ENCODE results near the gene TSPAN6.

The TSPAN6 gene

GRCh38 chrX:100647095-100647494, 10.5 kb upstream of the TSPAN6 start:
- no peak for DNase-seq

- DNase-seq, result no peak
These were observed 8.5 kb upstream of the TSPAN6 start for GRCh38 chrX:100645106-100645505.

DNA sequence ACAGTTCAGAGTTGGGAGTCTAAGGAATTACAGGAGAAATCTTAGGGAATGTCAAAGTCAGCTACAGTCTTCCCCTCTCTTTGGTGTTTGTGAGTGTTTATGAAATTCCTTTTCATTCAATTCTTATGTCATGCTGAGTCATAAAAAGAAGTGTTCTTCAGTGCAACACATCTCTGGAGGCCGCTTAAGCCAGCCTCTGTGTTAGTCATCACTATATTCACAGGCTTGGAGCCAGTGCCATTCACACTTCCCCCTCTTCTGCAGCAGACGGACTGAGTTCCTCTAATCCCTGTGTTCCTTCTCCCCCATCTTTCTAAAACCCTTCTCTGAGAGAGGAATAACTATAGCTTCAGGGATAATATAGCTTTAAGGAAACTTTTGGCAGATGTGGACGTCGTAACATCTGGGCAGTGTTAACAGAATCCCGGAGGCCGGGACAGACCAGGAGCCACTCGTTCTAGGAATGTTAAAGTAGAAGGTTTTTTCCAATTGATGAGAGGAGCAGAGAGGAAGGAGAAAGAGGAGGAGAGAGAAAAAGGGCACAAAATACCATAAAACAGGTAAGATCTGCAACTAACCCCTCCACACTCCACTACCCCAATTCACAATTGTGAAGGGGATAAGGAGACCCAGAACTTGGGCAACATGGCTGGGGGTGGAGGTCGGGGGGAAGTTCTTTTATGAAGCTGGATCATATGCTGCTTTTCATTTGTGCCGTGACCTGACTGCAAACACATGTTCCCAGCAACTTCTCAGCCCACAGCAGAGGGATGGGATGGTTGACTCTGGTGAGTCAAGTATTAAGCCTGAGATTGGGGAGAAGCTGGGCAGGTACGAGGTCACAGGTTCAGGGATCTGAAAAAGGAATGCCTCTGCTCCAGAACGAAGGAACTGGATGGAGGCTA, 7.6 kb upstream of the TSPAN6 start, which contains the start of gene SRPX2:
TSS of gene SRPX2 (plus strand) at position 244 of the 905 bp plus-strand sequence. CDS start 2,124 bp downstream, outside the sequence.
- no peak for DNase-seq

DNA sequence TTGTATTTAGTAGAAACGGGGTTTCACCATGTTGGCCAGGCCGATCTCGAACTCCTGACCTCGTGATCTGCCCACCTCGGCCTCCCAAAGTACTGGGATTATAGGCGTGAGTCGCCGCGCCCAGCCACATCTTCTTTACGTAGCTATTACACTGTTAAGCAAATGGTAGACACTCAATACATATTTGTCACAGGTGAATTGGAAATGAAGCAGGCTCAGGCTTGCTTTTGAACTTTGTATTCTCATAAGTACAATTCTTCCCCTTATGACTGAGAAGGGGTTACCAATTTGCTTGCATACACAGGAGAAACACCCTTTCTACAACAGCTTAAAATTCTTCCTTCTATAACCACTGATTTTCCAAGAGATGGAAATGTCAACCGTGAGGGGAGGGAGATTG, 6.6 kb upstream of the TSPAN6 start:
- no peak for DNase-seq

- DNase-seq, result no peak
These were observed 5.7 kb upstream of the TSPAN6 start for GRCh38 chrX:100642290-100642689.

DNA sequence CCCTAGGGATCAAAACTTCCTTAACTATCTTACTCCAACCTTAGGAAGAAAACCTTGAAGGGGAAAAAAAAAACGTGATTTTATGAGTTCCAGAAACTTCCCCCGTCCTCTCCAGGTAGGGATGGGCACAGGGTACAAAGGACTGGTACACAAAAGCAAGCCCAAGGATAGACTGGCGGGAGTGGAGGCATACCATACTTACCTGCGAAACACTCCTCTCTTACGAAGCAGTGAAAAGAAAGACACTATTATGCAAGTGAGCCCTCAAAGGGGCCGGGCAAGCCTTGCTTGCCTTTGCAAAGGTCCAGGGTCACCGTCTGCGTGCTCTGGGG, 651 bp downstream of the TSPAN6 start:
- DNase-seq, result no peak

- no peak for DNase-seq
These were observed 1.6 kb downstream of the TSPAN6 start for GRCh38 chrX:100635040-100635439.

GRCh38 chrX:100625985-100626491, 10.6 kb downstream of the TSPAN6 start:
- DNase-seq, result no peak

DNA sequence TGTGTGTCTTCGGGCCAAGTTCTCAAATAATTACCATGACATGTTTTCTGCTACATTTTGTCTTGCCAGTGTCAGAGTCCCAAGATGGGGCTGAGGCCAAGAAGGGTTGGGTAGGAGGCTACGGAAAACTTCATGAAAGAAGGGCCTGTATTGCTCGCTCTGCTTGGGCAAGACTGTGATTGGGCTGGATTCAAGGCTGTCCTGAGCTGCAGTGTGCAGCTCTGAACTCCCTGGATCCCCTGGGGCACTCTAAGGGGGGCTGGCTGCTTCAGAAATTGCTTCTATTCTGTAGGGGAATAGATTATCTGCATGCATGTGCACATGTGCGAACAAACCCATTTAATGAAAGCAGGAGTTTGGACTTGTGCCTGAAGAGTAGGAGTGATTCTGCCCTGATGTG, 13.6 kb downstream of the TSPAN6 start:
- no peak for DNase-seq

GRCh38 chrX:100615005-100615404, 21.6 kb downstream of the TSPAN6 start:
- DNase-seq, result peak; percentile 3

GRCh38 chrX:100611951-100612350, 24.7 kb downstream of the TSPAN6 start:
- DNase-seq, result no peak

- DNase-seq, result no peak
These were observed 27.0 kb downstream of the TSPAN6 start for GRCh38 chrX:100609591-100609990.

DNA sequence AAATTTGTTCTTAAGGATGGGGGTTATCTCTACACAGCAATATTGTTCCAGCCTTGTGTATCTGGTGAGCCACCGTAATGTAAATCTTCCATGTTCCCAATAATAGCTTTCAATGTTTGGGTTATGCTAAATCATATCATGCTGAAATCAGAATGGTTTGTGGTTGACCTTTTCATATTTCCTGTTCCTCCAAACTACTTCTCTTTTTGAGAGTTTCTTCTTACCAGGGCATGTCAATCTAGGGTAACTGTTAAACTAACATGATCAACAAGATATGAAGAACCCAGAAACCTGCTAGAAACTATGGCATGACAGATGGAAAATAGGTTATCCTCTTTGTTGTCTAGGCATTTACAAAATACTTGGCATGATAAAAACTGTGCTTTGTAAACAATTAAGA, 29.9 kb downstream of the TSPAN6 start:
- DNase-seq, result no peak

GRCh38 chrX:100600758-100601157, 35.8 kb downstream of the TSPAN6 start:
- no peak for DNase-seq

GRCh38 chrX:100600340-100600739, 36.3 kb downstream of the TSPAN6 start:
- DNase-seq, result no peak

GRCh38 chrX:100599456-100599855, 37.1 kb downstream of the TSPAN6 start:
- no peak for DNase-seq

DNA sequence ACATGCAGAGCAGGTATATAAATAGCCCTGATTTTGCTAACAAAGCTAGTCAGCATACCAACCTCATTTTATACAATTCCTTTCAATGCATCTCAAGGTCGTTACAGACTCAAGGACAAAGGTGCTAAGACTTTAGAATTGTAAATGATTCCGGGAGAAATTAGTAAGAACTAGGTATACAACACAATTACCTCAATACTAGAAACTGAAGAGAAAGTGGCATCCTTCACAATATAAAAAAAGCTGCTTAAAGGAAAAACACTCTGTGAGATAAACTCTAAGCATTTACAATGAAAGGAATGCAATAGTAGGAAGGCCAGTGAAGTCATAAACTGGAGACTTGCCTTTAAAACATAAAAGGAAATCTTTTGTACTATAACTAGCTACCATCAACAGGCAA, 40.0 kb downstream of the TSPAN6 start:
- DNase-seq, result no peak

- DNase-seq, result no peak
These were observed 43.0 kb downstream of the TSPAN6 start for GRCh38 chrX:100593581-100593980.

- DNase-seq, result no peak
These were observed 43.5 kb downstream of the TSPAN6 start for GRCh38 chrX:100593126-100593525.

- DNase-seq, result no peak
These were observed 45.2 kb downstream of the TSPAN6 start for GRCh38 chrX:100591256-100592051.

GRCh38 chrX:100587861-100588260, 48.7 kb downstream of the TSPAN6 start:
- no peak for DNase-seq

GRCh38 chrX:100586747-100587146, 49.9 kb downstream of the TSPAN6 start:
- no peak for DNase-seq

GRCh38 chrX:100584611-100585010, 52.0 kb downstream of the TSPAN6 start, which contains the start of gene TNMD:
Gene TNMD, plus strand, starts transcription at chrX:100584936. Its CDS starts 83 bp downstream, at chrX:100585019.
- no peak for DNase-seq

All from NCI-H524 treated with DMSO at 0.1 percent for 48 hours (cell line).